NCI-H2196 treated with DMSO at 0.1 percent for 48 hours (cell line): ENCODE results near the gene FOXP1.

Experiments used
- DNase-seq: peaks from one replicate; lab custom pipeline; 2025; ENCODE audit not compliant: unreplicated experiment; lab: John Stamatoyannopoulos, UW

The FOXP1 gene

GRCh38 chr3:71384837-71385716, 198.5 kb downstream of the FOXP1 start:
- no peak for DNase-seq

GRCh38 chr3:71384388-71384787, 199.1 kb downstream of the FOXP1 start:
- no peak for DNase-seq

- DNase-seq, result no peak
Measured at GRCh38 chr3:71380096-71380495, 203.4 kb downstream of the FOXP1 start.

DNA sequence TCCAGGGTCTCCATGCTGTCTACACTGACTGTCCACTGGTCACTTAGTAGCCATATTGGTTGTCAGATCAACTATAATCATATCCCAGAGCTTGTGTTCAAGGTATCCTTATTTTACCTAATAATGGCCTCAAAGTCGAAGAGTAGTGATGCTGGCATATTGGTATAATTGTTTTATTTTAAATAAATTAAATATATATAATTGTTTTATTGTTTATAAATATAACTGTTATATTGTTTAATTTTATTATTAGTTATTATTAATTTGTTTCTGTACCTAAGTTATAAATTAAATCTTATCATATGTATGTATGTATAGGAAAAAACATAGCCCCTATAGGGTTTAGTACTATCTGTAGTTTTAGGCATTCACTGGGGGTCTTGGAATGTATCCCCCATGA, 205.0 kb downstream of the FOXP1 start:
- no peak for DNase-seq

DNA sequence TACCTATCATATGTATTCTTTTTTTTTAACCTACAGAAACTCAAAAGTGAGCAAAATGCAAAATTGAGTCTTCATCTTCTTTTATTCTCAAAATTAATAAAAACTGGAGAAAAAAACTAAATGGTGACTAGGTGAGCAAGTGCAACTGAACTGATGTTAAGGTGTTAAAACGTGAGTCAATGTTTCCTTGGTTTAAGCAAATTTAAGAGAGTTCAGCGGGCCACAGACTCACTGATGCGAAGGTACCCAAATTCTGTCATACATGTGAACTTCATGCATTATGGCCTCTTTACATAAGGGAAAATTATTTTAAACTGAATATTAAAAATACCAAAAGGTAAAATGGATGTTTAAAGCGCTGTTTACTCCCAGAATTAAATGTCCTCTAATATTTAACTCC, 206.6 kb downstream of the FOXP1 start:
- no peak for DNase-seq

GRCh38 chr3:71376503-71376902, 207.0 kb downstream of the FOXP1 start:
- no peak for DNase-seq

GRCh38 chr3:71374582-71374981, 208.9 kb downstream of the FOXP1 start:
- DNase-seq, result no peak

GRCh38 chr3:71372911-71373637, 210.5 kb downstream of the FOXP1 start:
- no peak for DNase-seq

GRCh38 chr3:71372241-71372768, 211.2 kb downstream of the FOXP1 start:
- DNase-seq, result no peak

- no peak for DNase-seq
Measured at GRCh38 chr3:71371282-71371681, 212.2 kb downstream of the FOXP1 start.

DNA sequence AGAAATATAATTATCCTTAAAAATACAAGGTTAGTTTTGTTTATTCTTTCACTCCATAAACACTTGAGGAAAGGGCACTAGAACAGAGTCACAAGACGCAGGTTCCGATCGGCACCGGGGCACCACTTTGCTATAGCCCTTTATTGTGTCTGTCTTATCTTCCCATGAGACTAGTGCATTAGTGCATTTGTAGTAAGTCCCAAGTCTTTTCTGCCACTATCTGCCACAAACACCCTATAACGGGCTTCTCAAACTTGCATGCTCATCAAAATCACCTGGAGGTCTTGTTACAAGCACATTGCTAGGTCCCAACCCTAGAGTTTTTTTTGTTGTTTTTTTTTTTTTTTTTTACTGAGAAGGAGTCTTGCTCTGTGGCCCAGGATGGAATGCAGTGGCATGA, 213.1 kb downstream of the FOXP1 start:
- DNase-seq, result no peak

- DNase-seq, result no peak
Measured at GRCh38 chr3:71369701-71370391, 213.7 kb downstream of the FOXP1 start.

DNA sequence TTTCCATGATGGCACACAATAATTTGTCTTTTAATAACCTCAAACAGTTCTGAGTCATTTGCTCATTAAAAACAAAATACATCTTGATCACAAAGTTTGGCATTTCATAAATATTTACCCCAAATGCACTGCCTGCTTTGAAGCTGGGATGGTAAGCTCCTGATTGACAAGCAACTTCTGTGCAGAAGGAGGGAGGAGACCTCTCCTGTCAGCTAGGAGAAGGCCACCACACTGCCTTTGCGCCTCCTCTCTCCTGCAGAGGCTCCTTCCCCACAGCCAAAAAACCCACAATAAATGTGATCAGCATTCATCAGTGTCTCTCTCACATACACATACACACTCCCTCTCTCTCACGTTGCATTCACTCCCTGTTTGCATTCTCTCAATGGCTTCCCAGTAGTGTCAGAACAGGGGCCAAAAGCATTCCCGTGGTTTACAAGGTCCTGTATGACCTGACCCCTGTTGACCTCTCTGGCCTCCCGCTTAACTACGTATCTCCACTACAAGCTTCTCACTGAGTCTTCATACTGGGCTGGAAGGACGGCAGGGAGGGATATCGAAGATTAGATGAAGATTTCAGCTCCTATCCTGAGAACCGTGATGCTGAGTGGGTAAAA, 216.4 kb downstream of the FOXP1 start:
- no peak for DNase-seq

DNA sequence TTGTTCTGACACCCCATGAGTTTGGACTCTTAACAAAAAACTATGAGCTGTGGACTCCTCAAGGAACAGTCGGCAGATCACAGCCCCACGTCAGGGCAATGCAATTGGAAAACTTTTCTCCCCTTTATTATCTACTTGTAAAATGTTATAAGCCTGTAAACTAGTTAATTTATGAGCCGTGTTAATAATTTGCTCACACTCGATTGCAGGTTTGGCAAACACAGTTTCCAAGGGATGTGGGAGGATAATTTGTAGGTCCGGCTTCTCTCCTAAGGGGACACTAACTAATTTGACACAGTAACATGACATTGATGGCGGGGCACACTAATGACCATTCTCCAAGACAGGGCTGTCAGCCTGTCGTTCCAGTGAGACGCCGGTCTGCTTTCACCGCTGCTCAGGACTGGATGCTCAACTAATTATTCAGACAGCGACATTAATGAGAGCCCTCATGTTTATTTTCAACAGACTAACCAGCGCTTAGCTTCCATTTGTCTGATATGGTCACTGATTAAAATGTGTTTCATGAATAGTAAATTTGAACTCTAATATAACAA, 222.1 kb downstream of the FOXP1 start:
- DNase-seq, result no peak

DNA sequence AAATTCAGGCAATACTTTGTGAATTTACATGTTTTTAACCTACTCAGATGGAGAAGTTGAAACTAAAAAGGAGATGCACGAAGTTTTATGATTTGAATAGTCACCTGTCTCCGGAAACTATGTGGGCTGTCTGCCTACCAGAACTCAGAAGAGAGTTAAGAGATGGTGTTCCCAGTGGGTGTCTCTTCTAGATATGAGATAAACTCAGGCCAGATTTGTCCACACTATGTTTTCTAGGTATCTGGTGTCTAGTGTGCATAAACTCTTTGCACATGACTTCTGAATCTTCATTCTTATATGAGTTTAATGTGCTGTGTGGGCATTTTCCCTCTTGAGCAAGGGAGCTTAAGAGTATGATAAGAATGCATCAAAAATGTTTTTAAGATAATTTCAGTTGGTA, 222.8 kb downstream of the FOXP1 start:
- DNase-seq, result no peak

DNA sequence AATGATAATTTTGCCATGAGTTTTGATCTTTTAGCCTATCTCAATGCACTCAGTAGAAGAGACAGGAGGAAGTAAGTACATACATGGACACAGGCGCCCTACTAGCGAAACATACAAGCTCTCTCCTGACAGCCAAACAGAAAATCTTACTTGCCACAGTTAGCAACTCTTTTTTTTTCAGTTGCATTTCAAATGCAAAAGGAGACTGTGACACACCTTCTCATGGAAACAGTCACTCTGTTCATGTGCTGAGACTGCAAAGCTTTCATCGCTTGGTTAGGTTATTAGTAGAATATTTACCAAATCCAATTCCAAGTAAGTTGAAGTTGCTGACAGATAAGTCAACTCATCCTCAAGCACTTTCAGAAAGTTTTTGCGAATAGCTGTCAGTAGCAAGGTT, 223.3 kb downstream of the FOXP1 start:
- DNase-seq, result no peak

GRCh38 chr3:71358243-71358642, 225.3 kb downstream of the FOXP1 start:
- no peak for DNase-seq

- DNase-seq, result no peak
Measured at GRCh38 chr3:71356265-71356664, 227.3 kb downstream of the FOXP1 start.

DNA sequence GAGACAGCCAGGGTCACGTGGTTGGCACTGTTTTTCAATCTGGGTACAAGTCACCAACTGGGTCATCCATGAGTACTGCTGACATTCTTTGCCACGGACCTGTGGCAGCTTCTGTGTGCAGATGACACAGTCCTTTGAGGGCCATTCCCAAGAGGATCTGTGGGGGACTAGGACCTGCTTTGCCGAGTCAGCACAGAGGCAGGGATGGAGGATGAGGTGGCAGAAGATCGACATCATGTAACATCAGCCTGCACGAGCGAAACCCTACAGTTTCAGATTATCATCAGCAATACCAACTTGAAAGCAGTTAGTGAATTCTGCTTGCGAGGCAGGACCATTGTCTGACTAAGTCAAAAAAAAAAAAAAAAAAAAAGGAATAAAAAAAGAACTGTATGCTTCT, 227.7 kb downstream of the FOXP1 start:
- no peak for DNase-seq

- DNase-seq, result no peak
Measured at GRCh38 chr3:71355037-71355436, 228.5 kb downstream of the FOXP1 start.
